ENCODE results near the gene ROR1. TPM values are rescaled to one million over a fixed set of nuclear protein-coding genes. Genes with fewer than 3 reads are reported as not detected.
"Not testable (repeated sequence)": the region's sequence is repeated elsewhere in the genome, so short reads cannot be mapped to it uniquely, and the experiment has no call there.

Gene ROR1
- polyA plus RNA-seq, 1 of the 3 experiments (the other 2 are of a cell fraction) = 4.0 TPM

DNA sequence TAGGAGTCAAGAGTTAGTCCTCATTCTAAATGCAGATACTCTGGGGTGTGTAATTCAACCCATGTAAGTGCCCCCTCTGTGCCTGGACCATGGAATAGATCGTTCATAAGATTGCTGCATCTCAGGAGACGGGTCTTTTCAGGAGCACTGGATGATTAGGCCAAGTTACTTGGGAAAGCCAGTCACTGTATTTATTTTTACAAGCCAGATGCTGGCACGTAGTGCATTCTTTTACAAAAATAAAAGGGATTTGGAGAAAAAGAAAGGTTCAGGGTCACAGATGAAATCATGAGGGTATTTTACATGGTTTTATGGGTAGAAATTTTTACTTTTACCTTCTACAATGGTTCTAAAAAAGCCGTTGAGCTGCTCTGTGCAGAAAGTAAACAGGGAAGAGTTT, 327.0 kb downstream of the ROR1 start:
- no peak overlapping the region for H3K9ac ChIP-seq
- H3F3A ChIP-seq (replicated peaks; ENCODE audit: insufficient read depth) = no peaks in the 10 kb centered on the region
- no peaks in the 10 kb centered on the region for H3K79me2 ChIP-seq (ENCODE audit: insufficient read depth)
- no peak overlapping the region for H3K4me3 ChIP-seq (ENCODE audit: low read depth in 2 of 2, low read length in 1 of 2)
- DNase-seq = no peak
- H3K36me3 ChIP-seq (replicated peaks in 1 of 2; ENCODE audit: control insufficient read depth in 1 of 2, insufficient read depth in 2 of 2, low read length in 1 of 2) = no peaks in the 10 kb centered on the region
- H3K4me1 ChIP-seq (ENCODE audit: control insufficient read depth in 1 of 2, insufficient read depth in 2 of 2, low read depth in 1 of 2, low read length in 1 of 2) = peaks cover 0 to 17% of the 10 kb centered on the region in 2 experiments; a peak in 2 of 4 replicates
- no peak for TF ChIP-seq MXI1 (IDR thresholded peaks at IDR 0.05; ENCODE audit: low read depth, low read length)
- no peak for TF ChIP-seq NFIC (IDR thresholded peaks at IDR 0.05; ENCODE audit: borderline replicate concordance)
- no peak for TF ChIP-seq SMC3 (IDR thresholded peaks at IDR 0.05; ENCODE audit: low read depth, low read length)
- TF ChIP-seq EP300 (IDR thresholded peaks at IDR 0.05; ENCODE audit: borderline replicate concordance in 1 of 2, low read depth in 1 of 2, low read length in 1 of 2) = no peak
- TF ChIP-seq, protein P1, sequence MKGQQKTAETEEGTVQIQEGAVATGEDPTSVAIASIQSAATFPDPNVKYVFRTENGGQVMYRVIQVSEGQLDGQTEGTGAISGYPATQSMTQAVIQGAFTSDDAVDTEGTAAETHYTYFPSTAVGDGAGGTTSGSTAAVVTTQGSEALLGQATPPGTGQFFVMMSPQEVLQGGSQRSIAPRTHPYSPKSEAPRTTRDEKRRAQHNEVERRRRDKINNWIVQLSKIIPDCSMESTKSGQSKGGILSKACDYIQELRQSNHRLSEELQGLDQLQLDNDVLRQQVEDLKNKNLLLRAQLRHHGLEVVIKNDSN (IDR thresholded peaks at IDR 0.05; ENCODE audit: borderline replicate concordance, low read depth) = no peak
- TF ChIP-seq, protein P2, sequence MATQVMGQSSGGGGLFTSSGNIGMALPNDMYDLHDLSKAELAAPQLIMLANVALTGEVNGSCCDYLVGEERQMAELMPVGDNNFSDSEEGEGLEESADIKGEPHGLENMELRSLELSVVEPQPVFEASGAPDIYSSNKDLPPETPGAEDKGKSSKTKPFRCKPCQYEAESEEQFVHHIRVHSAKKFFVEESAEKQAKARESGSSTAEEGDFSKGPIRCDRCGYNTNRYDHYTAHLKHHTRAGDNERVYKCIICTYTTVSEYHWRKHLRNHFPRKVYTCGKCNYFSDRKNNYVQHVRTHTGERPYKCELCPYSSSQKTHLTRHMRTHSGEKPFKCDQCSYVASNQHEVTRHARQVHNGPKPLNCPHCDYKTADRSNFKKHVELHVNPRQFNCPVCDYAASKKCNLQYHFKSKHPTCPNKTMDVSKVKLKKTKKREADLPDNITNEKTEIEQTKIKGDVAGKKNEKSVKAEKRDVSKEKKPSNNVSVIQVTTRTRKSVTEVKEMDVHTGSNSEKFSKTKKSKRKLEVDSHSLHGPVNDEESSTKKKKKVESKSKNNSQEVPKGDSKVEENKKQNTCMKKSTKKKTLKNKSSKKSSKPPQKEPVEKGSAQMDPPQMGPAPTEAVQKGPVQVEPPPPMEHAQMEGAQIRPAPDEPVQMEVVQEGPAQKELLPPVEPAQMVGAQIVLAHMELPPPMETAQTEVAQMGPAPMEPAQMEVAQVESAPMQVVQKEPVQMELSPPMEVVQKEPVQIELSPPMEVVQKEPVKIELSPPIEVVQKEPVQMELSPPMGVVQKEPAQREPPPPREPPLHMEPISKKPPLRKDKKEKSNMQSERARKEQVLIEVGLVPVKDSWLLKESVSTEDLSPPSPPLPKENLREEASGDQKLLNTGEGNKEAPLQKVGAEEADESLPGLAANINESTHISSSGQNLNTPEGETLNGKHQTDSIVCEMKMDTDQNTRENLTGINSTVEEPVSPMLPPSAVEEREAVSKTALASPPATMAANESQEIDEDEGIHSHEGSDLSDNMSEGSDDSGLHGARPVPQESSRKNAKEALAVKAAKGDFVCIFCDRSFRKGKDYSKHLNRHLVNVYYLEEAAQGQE (IDR thresholded peaks at IDR 0.05; ENCODE audit: low read depth, low read length) = no peak
- TF ChIP-seq, protein P3, sequence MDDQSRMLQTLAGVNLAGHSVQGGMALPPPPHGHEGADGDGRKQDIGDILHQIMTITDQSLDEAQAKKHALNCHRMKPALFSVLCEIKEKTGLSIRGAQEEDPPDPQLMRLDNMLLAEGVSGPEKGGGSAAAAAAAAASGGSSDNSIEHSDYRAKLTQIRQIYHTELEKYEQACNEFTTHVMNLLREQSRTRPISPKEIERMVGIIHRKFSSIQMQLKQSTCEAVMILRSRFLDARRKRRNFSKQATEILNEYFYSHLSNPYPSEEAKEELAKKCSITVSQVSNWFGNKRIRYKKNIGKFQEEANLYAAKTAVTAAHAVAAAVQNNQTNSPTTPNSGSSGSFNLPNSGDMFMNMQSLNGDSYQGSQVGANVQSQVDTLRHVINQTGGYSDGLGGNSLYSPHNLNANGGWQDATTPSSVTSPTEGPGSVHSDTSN (IDR thresholded peaks at IDR 0.05) = no peak
- no peak for TF ChIP-seq YY1 (IDR thresholded peaks at IDR 0.05; ENCODE audit: low read depth)
- TF ChIP-seq FOXJ3 (CRISPR knock-in tag; IDR thresholded peaks at IDR 0.05) = no peak
- TF ChIP-seq JUND (IDR thresholded peaks at IDR 0.05) = no peak
- no peak for TF ChIP-seq FOSL2 (IDR thresholded peaks at IDR 0.05; ENCODE audit: borderline replicate concordance, low read depth)
- WGBS (ENCODE audit: low lambda C conversion rate) = 91% methylated on average over 4 of the region's 4 CpGs
- peak overlapping the region in 1 of 2 experiments; percentile 29; a peak in 2 of 4 replicates for H3K27ac ChIP-seq (ENCODE audit: low read depth in 2 of 2, low read length in 1 of 2)
- no peaks in the 10 kb centered on the region for H3K9me3 ChIP-seq
- POLR2A ChIA-PET = interaction anchor here (0.6 kb wide), 1 partner anchor 64 kb away, joined by 3 read pairs; no protein-coding TSS in a partner anchor
- no peak overlapping the region for H2AFZ ChIP-seq (ENCODE audit: low read depth)
- CTCF ChIA-PET = interaction anchor here (1.2 kb wide), 1 partner anchor 9 kb away, joined by 4 read pairs; no protein-coding TSS in a partner anchor
- no peak overlapping the region for H3K4me2 ChIP-seq
- H4K20me1 ChIP-seq (ENCODE audit: insufficient read depth) = no peaks in the 10 kb centered on the region
- no peaks in the 10 kb centered on the region for H3K27me3 ChIP-seq (ENCODE audit: insufficient read depth)
- no peaks in the 10 kb centered on the region; the same call in 1 of the 2 replicates for H3K9me2 ChIP-seq

DNA sequence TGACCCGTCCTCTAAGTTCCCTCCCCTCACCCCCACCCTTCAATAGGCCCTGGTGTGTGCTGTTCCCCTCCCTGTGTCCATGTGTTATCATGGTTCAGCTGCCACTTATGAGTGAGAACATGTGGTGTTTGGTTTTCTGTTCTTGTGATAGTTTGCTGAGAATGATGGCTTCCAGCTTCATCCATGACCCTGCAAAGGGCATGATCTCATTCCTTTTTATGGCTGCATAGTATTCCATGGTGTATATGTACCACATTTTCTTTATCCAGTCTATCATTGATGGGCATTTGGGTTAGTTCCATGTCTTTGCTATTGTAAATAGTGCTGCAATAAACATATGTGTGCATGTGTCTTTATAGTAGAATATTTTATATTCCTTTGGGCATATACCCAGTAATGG, 330.8 kb downstream of the ROR1 start:
- CTCF ChIA-PET = interaction anchor here (1.3 kb wide), 1 partner anchor 32 kb away, joined by 4 read pairs; no protein-coding TSS in a partner anchor
- not testable (repeated sequence) for H3K79me2 ChIP-seq (ENCODE audit: insufficient read depth)
- H3K4me1 ChIP-seq (ENCODE audit: control insufficient read depth in 1 of 2, insufficient read depth in 2 of 2, low read depth in 1 of 2, low read length in 1 of 2) = peaks cover 0 to 13% of the 10 kb centered on the region in 2 experiments; a peak in 2 of 4 replicates

More for the DNA sequence above, 330.8 kb downstream of the ROR1 start:
- H3K4me2 ChIP-seq; H3K27ac ChIP-seq (ENCODE audit: low read depth in 2 of 2, low read length in 1 of 2); H3K9me2 ChIP-seq; H3F3A ChIP-seq (replicated peaks; ENCODE audit: insufficient read depth); H3K9ac ChIP-seq; H4K20me1 ChIP-seq (ENCODE audit: insufficient read depth); H3K36me3 ChIP-seq (replicated peaks in 1 of 2; ENCODE audit: control insufficient read depth in 1 of 2, insufficient read depth in 2 of 2, low read length in 1 of 2); H3K27me3 ChIP-seq (ENCODE audit: insufficient read depth); DNase-seq; POLR2A ChIA-PET; H2AFZ ChIP-seq (ENCODE audit: low read depth); H3K4me3 ChIP-seq (ENCODE audit: low read depth in 2 of 2, low read length in 1 of 2); H3K9me3 ChIP-seq: not testable (repeated sequence)
- 59% methylated on average over 1 of the region's 1 CpG for WGBS (ENCODE audit: low lambda C conversion rate)
